NCI-H1092 treated with DMSO at 0.1 percent for 48 hours (cell line): ENCODE measurements around the gene ZNF483.
"Not testable (repeated sequence)": the region's sequence is repeated elsewhere in the genome, so short reads cannot be mapped to it uniquely, and the experiment has no call there.

Experiments
- DNase-seq: peaks from one replicate; lab custom pipeline; 2025; lab: John Stamatoyannopoulos, UW

ZNF483 gene

GRCh38 chr9:111610845-111611244 is 85.9 kb downstream of the ZNF483 start:
- DNase-seq, result no peak

GRCh38 chr9:111613436-111614040 is 88.6 kb downstream of the ZNF483 start:
- no peak for DNase-seq

- DNase-seq, result no peak
Measured at GRCh38 chr9:111615928-111616327, 90.9 kb downstream of the ZNF483 start.

GRCh38 chr9:111617349-111617748 is 92.4 kb downstream of the ZNF483 start:
- DNase-seq, result not testable (repeated sequence)

- no peak for DNase-seq
Measured at GRCh38 chr9:111621895-111622480, 97.0 kb downstream of the ZNF483 start.

- DNase-seq, result no peak
Measured at GRCh38 chr9:111622626-111623025, 97.6 kb downstream of the ZNF483 start.
